Superior temporal gyrus (tissue), 1 donor: Measurements from ENCODE around the gene CMC1.
A peak's percentile ranks its signal among the peaks of the same experiment; 100 is the strongest.

Source experiments
- DNase-seq: peaks from one replicate; pipeline ENCODE4 v3.0.0-alpha.2; 2016; ENCODE audit errors: extremely low spot score

Gene CMC1

GRCh38 chr3:28300345-28300962 lies 59.0 kb downstream of the CMC1 start:
- DNase-seq = no peak

- no peak for DNase-seq
Observed at GRCh38 chr3:28301688-28302087, 60.3 kb downstream of the CMC1 start.

GRCh38 chr3:28308196-28308595 lies 66.8 kb downstream of the CMC1 start:
- DNase-seq = no peak

GRCh38 chr3:28315711-28316110 lies 74.3 kb downstream of the CMC1 start:
- DNase-seq = no peak

GRCh38 chr3:28316226-28316625 lies 74.8 kb downstream of the CMC1 start:
- no peak for DNase-seq

- no peak for DNase-seq
Observed at GRCh38 chr3:28317438-28318022, 76.1 kb downstream of the CMC1 start.

GRCh38 chr3:28320981-28321380 lies 79.6 kb downstream of the CMC1 start:
- no peak for DNase-seq

GRCh38 chr3:28322464-28322863 lies 81.0 kb downstream of the CMC1 start:
- DNase-seq = no peak

GRCh38 chr3:28326458-28326926 lies 85.1 kb downstream of the CMC1 start:
- DNase-seq = no peak

GRCh38 chr3:28328188-28329151 lies 87.1 kb downstream of the CMC1 start:
- peak; percentile 88 for DNase-seq

- no peak for DNase-seq
Observed at GRCh38 chr3:28334552-28334951, 93.1 kb downstream of the CMC1 start.

- no peak for DNase-seq
Observed at GRCh38 chr3:28335246-28335645, 93.8 kb downstream of the CMC1 start.

- DNase-seq = no peak
Observed at GRCh38 chr3:28337230-28337629, 95.8 kb downstream of the CMC1 start.

GRCh38 chr3:28343144-28343543 lies 101.7 kb downstream of the CMC1 start:
- DNase-seq = no peak

- DNase-seq = peak; percentile 11
Observed at GRCh38 chr3:28345690-28346089, 104.3 kb downstream of the CMC1 start.

- no peak for DNase-seq
Observed at GRCh38 chr3:28347374-28348264, 106.2 kb downstream of the CMC1 start.

GRCh38 chr3:28348265-28348628 lies 106.8 kb downstream of the CMC1 start:
- DNase-seq = peak; percentile 53

GRCh38 chr3:28348629-28349468 lies 107.4 kb downstream of the CMC1 start, which contains the start of the genes AZI2 and ZCWPW2:
TSS of gene AZI2 (minus strand) at chr3:28348824. CDS start at chr3:28340617, 8,207 bp downstream.
TSS of gene ZCWPW2 (plus strand) at chr3:28348721. CDS start at chr3:28413069, 64,348 bp downstream.
- DNase-seq = peak; percentile 92

- DNase-seq = no peak
Observed at GRCh38 chr3:28349469-28350000, 108.1 kb downstream of the CMC1 start.
